Esophagus muscularis mucosa (tissue), 3 donors: ENCODE data around the gene SLC35G1.

Experiments
- POLR2A ChIP-seq: fragments of 450-650 bp; IDR thresholded peaks from one replicate; pipeline ENCODE4 v1.6.1; 2017; ENCODE audit warnings: antibody characterized with exemption, moderate library complexity, mild to moderate bottlenecking, low read depth
- POLR2AphosphoS5 ChIP-seq, 2 donors: sonication (generic); formaldehyde crosslinking; IDR thresholded peaks; one replicate each; pipeline ENCODE4 v1.6.1; 2017; ENCODE audit warnings: antibody characterized with exemption in 2 of 2
- TF ChIP-seq, protein P1 (sequence below), 3 experiments: fragments of 200-600 bp in 2 of 3; fragments of 450-650 bp in 1 of 3; sonication (generic) in 2 of 3; IDR thresholded peaks; one replicate each; pipeline ENCODE4 v1.5.1; 2017 to 2019; ENCODE audit warnings: antibody characterized with exemption in 3 of 3, mild to moderate bottlenecking in 2 of 3, moderate library complexity in 1 of 3

DNA sequence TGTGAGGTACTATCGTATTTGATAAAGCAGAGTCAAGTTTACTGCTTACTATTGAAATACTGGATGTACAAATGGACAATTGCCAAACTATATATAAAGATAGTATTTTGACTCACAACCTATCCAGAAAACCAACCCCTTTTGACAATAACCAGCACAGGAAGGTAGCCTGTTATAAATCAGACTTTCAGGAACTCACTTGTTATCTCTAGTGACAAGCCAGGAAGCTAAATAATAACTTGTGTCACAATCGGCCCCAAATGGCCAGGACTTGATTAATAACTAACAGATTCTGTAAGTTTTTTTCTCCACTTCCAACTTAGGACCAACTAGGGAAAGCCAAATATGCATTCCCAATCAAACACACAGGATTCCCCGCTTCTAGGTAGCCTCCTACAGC lies 38.8 kb upstream of the SLC35G1 start:
- TF ChIP-seq, protein P1, sequence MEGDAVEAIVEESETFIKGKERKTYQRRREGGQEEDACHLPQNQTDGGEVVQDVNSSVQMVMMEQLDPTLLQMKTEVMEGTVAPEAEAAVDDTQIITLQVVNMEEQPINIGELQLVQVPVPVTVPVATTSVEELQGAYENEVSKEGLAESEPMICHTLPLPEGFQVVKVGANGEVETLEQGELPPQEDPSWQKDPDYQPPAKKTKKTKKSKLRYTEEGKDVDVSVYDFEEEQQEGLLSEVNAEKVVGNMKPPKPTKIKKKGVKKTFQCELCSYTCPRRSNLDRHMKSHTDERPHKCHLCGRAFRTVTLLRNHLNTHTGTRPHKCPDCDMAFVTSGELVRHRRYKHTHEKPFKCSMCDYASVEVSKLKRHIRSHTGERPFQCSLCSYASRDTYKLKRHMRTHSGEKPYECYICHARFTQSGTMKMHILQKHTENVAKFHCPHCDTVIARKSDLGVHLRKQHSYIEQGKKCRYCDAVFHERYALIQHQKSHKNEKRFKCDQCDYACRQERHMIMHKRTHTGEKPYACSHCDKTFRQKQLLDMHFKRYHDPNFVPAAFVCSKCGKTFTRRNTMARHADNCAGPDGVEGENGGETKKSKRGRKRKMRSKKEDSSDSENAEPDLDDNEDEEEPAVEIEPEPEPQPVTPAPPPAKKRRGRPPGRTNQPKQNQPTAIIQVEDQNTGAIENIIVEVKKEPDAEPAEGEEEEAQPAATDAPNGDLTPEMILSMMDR (IDR thresholded peaks at IDR 0.05): no peak
- TF ChIP-seq POLR2A: no peak
- no peak for TF ChIP-seq POLR2AphosphoS5 (IDR thresholded peaks at IDR 0.05)
